A549 (cell line): ENCODE results near the gene KRTAP4-4.

Experiments
- CTCF ChIP-seq: fragments of >200 bp; sonication (Bioruptor Twin); formaldehyde crosslinking; IDR thresholded peaks from 3 replicates; pipeline ENCODE4 v1.5.1; 2016
- FOSL2 ChIP-seq, 2 experiments: fragments of 450-650 bp in 1 of 2; fragments of >200 bp in 1 of 2; sonication (Bioruptor Twin) in 1 of 2; formaldehyde crosslinking; IDR thresholded peaks; 2 replicates each; pipeline versions ENCODE4 v1.5.0 to v1.6.1; 2016 to 2020; ENCODE audit warnings: mild to moderate bottlenecking in 1 of 2, moderate library complexity in 1 of 2
- POLR2A ChIP-seq: IDR thresholded peaks from 2 replicates; pipeline ENCODE4 v1.6.1; 2012; ENCODE audit warnings: mild to moderate bottlenecking, low read length
- RAD21 ChIP-seq, 2 experiments: fragments of >200 bp in 1 of 2; sonication (Bioruptor Twin) in 1 of 2; formaldehyde crosslinking in 1 of 2; IDR thresholded peaks in 1 of 2; conservative IDR thresholded peaks in 1 of 2; 2 replicates in 1 of 2; 3 replicates in 1 of 2; pipeline ENCODE4 v1.6.1; 2012 to 2018; ENCODE audit warnings: inconsistent platforms in 1 of 2
- SREBF2 ChIP-seq: fragments of 450-650 bp; IDR thresholded peaks from 2 replicates; pipeline ENCODE4 v1.6.1; 2014; ENCODE audit warnings: mild to moderate bottlenecking, moderate library complexity

GRCh38 chr17:41196068-41196467 is 35.5 kb upstream of the KRTAP4-4 start:
- TF ChIP-seq RAD21 (conservative IDR thresholded peaks at IDR 0.05 in 1 of 2, IDR thresholded peaks at IDR 0.05 in 1 of 2) (no peak), CTCF (no peak), FOSL2 (IDR thresholded peaks at IDR 0.05) (no peak), FOSL2 (CRISPR knock-in tag; IDR thresholded peaks at IDR 0.05) (no peak), SREBF2 (no peak), POLR2A (no peak)
